ENCODE data around the gene PRR27.

Gene PRR27

GRCh38 chr4:70190579-70190978 is 36.5 kb downstream of the PRR27 start:
- TF ChIP-seq CTCF (IDR thresholded peaks at IDR 0.05; ENCODE audit: insufficient read depth, low read length, missing control alignments) = no peak
- ChIA-PET POLR2A (no interaction called here), CTCF (no interaction called here)
- no peak overlapping the region for H3K4me3 ChIP-seq (ENCODE audit: low read depth, low read length)
- no peak for DNase-seq (ENCODE audit: low read depth, low spot score)

GRCh38 chr4:70191647-70192046 is 37.6 kb downstream of the PRR27 start:
- TF ChIP-seq CTCF (IDR thresholded peaks at IDR 0.05; ENCODE audit: insufficient read depth, low read length, missing control alignments) = no peak
- CTCF ChIA-PET = interaction anchor here (1.3 kb wide), 1 partner anchor 8 kb away, joined by 5 read pairs; no protein-coding TSS in a partner anchor
- POLR2A ChIA-PET = no interaction called here
- DNase-seq (ENCODE audit: low read depth, low spot score) = no peak
- no peak overlapping the region for H3K4me3 ChIP-seq (ENCODE audit: low read depth, low read length)

GRCh38 chr4:70192895-70193294 is 38.9 kb downstream of the PRR27 start:
- no peak overlapping the region for H3K4me3 ChIP-seq (ENCODE audit: low read depth, low read length)
- CTCF ChIA-PET = no interaction called here
- POLR2A ChIA-PET = no interaction called here
- no peak for DNase-seq (ENCODE audit: low read depth, low spot score)
- TF ChIP-seq CTCF (IDR thresholded peaks at IDR 0.05; ENCODE audit: insufficient read depth, low read length, missing control alignments) = no peak

GRCh38 chr4:70195425-70195824 is 41.4 kb downstream of the PRR27 start, which contains the start of gene ODAM:
TSS of gene ODAM (plus strand) at chr4:70195725. CDS start at chr4:70196544, 819 bp downstream.
- H3K4me3 ChIP-seq (ENCODE audit: low read depth, low read length) = no peak within 1 kb of the TSS
- POLR2A ChIA-PET = no interaction called here
- no peak for TF ChIP-seq CTCF (IDR thresholded peaks at IDR 0.05; ENCODE audit: insufficient read depth, low read length, missing control alignments)
- CTCF ChIA-PET = interaction anchor here (1.4 kb wide), 1 partner anchor 12 kb away, joined by 10 read pairs; no protein-coding TSS in a partner anchor
- DNase-seq (ENCODE audit: low read depth, low spot score) = no peak

GRCh38 chr4:70196857-70197256 is 42.8 kb downstream of the PRR27 start:
- DNase-seq (ENCODE audit: low read depth, low spot score) = no peak
- POLR2A ChIA-PET = no interaction called here
- no peak for TF ChIP-seq CTCF (IDR thresholded peaks at IDR 0.05; ENCODE audit: insufficient read depth, low read length, missing control alignments)
- H3K4me3 ChIP-seq (ENCODE audit: low read depth, low read length) = no peak overlapping the region
- CTCF ChIA-PET = interaction anchor here (1.4 kb wide), 1 partner anchor 13 kb away, joined by 10 read pairs; no protein-coding TSS in a partner anchor

GRCh38 chr4:70197842-70198241 is 43.8 kb downstream of the PRR27 start:
- no peak for TF ChIP-seq CTCF (IDR thresholded peaks at IDR 0.05; ENCODE audit: insufficient read depth, low read length, missing control alignments)
- H3K4me3 ChIP-seq (ENCODE audit: low read depth, low read length) = no peak overlapping the region
- CTCF ChIA-PET = interaction anchor here (1.0 to 1.1 kb wide), 3 partner anchors 13 to 15 kb away, joined by 3 read pairs; no protein-coding TSS in a partner anchor
- DNase-seq (ENCODE audit: low read depth, low spot score) = no peak
- POLR2A ChIA-PET = no interaction called here

Measured in AG04449 (cell line).